AG09309 (cell line): ENCODE measurements around the gene CAPS2.

Experiments
- DNase-seq: peaks from one replicate; pipeline ENCODE4 v3.0.0-alpha.2; 2010; ENCODE audit warnings: low read depth
- H3K4me3 ChIP-seq: 2 replicates; pipeline ENCODE4 v1.5.1; 2011; ENCODE audit warnings: mild to moderate bottlenecking, low read depth, low read length, moderate library complexity; ENCODE audit not compliant: control insufficient read depth
- CTCF ChIP-seq: IDR thresholded peaks from 2 replicates; pipeline ENCODE4 v1.5.1; 2011; ENCODE audit warnings: mild to moderate bottlenecking, low read depth, low read length, inconsistent platforms; ENCODE audit not compliant: insufficient read depth, control insufficient read depth; ENCODE audit errors: missing control alignments

The CAPS2 gene

GRCh38 chr12:75315518-75315917, 14.6 kb downstream of the CAPS2 start:
- no peak for TF ChIP-seq CTCF
- DNase-seq: peak; percentile 34
- H3K4me3 ChIP-seq: no peak overlapping the region

- no peak overlapping the region for H3K4me3 ChIP-seq
- no peak for DNase-seq
- no peak for TF ChIP-seq CTCF
These were observed 18.8 kb downstream of the CAPS2 start for GRCh38 chr12:75311369-75311768.

- no peak for TF ChIP-seq CTCF
- H3K4me3 ChIP-seq: no peak overlapping the region
- DNase-seq: no peak
These were observed 21.8 kb downstream of the CAPS2 start for GRCh38 chr12:75308279-75308678.

- no peak for TF ChIP-seq CTCF
- no peak overlapping the region for H3K4me3 ChIP-seq
- DNase-seq: no peak
These were observed 24.5 kb downstream of the CAPS2 start for GRCh38 chr12:75305412-75306332.

- DNase-seq: no peak
- no peak for TF ChIP-seq CTCF
- no peak overlapping the region for H3K4me3 ChIP-seq
These were observed 27.3 kb downstream of the CAPS2 start for GRCh38 chr12:75302781-75303180.

- no peak for DNase-seq
- H3K4me3 ChIP-seq: no peak overlapping the region
- TF ChIP-seq CTCF: no peak
These were observed 27.9 kb downstream of the CAPS2 start for GRCh38 chr12:75302225-75302624.

- no peak for DNase-seq
- no peak for TF ChIP-seq CTCF
- H3K4me3 ChIP-seq: no peak overlapping the region
These were observed 35.3 kb downstream of the CAPS2 start for GRCh38 chr12:75294797-75295196.
